ENCODE data around the gene ULBP3. TPM values are rescaled to one million over a fixed set of nuclear protein-coding genes. Genes with fewer than 3 reads are reported as not detected.

Gene ULBP3
- total RNA-seq, 4 donors from 2014 or later = not detected

GRCh38 chr6:150037526-150038201 lies 31.3 kb downstream of the ULBP3 start:
- no peaks in the 10 kb centered on the region for H3K36me3 ChIP-seq
- H3K4me3 ChIP-seq = peak overlapping the region in 2 of 4 donors; percentile 20

GRCh38 chr6:150036081-150036480 lies 32.8 kb downstream of the ULBP3 start:
- Histone ChIP-seq H3K4me3 (no peak overlapping the region), H3K9me3 (no peaks in the 10 kb centered on the region), H3K36me3 (no peaks in the 10 kb centered on the region), H3K4me1 (peaks cover 0 to 12% (median 4%) of the 10 kb centered on the region in 4 donors), H3K27me3 (peaks cover 0 to 30% of the 10 kb centered on the region in 2 donors), H3K27ac (no peak overlapping the region)
- DNase-seq = no peak
- TF ChIP-seq CTCF (IDR thresholded peaks at IDR 0.05) (no peak), POLR2A (IDR thresholded peaks at IDR 0.05) (no peak)

More at GRCh38 chr6:150037526-150038201, 31.3 kb downstream of the ULBP3 start:
- no peak for TF ChIP-seq POLR2A (IDR thresholded peaks at IDR 0.05)
- TF ChIP-seq CTCF (IDR thresholded peaks at IDR 0.05) = no peak
- H3K27ac ChIP-seq = no peak overlapping the region
- H3K4me1 ChIP-seq = peaks cover 0 to 12% (median 4%) of the 10 kb centered on the region in 4 donors
- no peaks in the 10 kb centered on the region for H3K9me3 ChIP-seq
- no peak for DNase-seq
- peaks cover 0 to 30% of the 10 kb centered on the region in 2 donors for H3K27me3 ChIP-seq

GRCh38 chr6:150033207-150033771 lies 35.6 kb downstream of the ULBP3 start:
- Histone ChIP-seq H3K9me3 (no peaks in the 10 kb centered on the region), H3K4me1 (peaks cover 0 to 12% (median 4%) of the 10 kb centered on the region in 4 donors), H3K27me3 (peaks cover 0 to 20% of the 10 kb centered on the region in 2 donors), H3K36me3 (no peaks in the 10 kb centered on the region), H3K27ac (no peak overlapping the region), H3K4me3 (no peak overlapping the region)
- DNase-seq = no peak
- no peak for TF ChIP-seq CTCF (IDR thresholded peaks at IDR 0.05)
- TF ChIP-seq POLR2A (IDR thresholded peaks at IDR 0.05) = no peak

- no peak overlapping the region for H3K27ac ChIP-seq
- no peaks in the 10 kb centered on the region for H3K36me3 ChIP-seq
- H3K4me1 ChIP-seq = peaks cover 0 to 5% (median 1%) of the 10 kb centered on the region in 4 donors
- no peaks in the 10 kb centered on the region for H3K9me3 ChIP-seq
- TF ChIP-seq CTCF (IDR thresholded peaks at IDR 0.05) (no peak), POLR2A (IDR thresholded peaks at IDR 0.05) (no peak)
- no peak overlapping the region for H3K4me3 ChIP-seq
- DNase-seq = no peak
- peaks cover 0 to 13% of the 10 kb centered on the region in 2 donors for H3K27me3 ChIP-seq
These were observed 36.3 kb downstream of the ULBP3 start for GRCh38 chr6:150032598-150032997.

GRCh38 chr6:150030611-150031010 lies 38.3 kb downstream of the ULBP3 start:
- Histone ChIP-seq H3K36me3 (no peaks in the 10 kb centered on the region), H3K9me3 (no peaks in the 10 kb centered on the region), H3K27me3 (peaks cover 0 to 2% of the 10 kb centered on the region in 2 donors), H3K27ac (no peak overlapping the region), H3K4me1 (peaks cover 0 to 6% (median 1%) of the 10 kb centered on the region in 4 donors), H3K4me3 (no peak overlapping the region)
- no peak for DNase-seq
- TF ChIP-seq CTCF (IDR thresholded peaks at IDR 0.05) = no peak
- TF ChIP-seq POLR2A (IDR thresholded peaks at IDR 0.05) = no peak

Data from Peyer's patch (tissue), 4 donors.